ENCODE measurements around the gene CDK19. TPM values are rescaled to one million over a fixed set of nuclear protein-coding genes. Genes with fewer than 3 reads are reported as not detected.

The CDK19 gene
- total and polyA plus RNA-seq, 2 experiments from 2014 or later: 3.3 to 11.2 TPM

DNA sequence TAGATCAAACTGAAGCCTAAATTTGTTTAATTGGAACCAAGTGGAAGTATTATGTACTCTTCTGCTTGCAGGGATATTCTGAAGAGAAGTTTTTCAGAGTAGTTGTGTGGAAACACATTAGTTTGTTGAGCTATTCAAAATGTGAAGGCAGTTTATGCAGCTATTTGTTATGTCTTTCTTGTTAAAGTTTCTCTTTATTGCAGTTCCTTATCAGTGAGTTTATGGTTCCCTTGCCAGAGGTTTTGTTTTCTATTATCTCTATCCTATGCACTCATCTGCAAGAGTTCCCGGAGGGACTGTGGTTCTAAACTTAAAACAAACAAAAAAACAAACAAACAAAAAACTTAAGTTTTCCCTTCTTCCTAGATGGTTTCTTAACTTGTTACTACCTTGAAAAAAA is 195.2 kb downstream of the CDK19 start:
- no peak for DNase-seq
- no peaks in the 10 kb centered on the region for H3K27me3 ChIP-seq (replicated peaks; ENCODE audit: insufficient read depth)
- H3K4me3 ChIP-seq: no peak overlapping the region
- H3K9me3 ChIP-seq (ENCODE audit: low read depth): no peaks in the 10 kb centered on the region
- peaks cover 13% of the 10 kb centered on the region; the same call in 1 of the 2 replicates for H3K36me3 ChIP-seq (ENCODE audit: low read depth)
- no peak overlapping the region for H3K27ac ChIP-seq
- no peak overlapping the region for H3K4me2 ChIP-seq (ENCODE audit: unreplicated experiment)
- TF ChIP-seq EZH2phosphoT487 (IDR thresholded peaks at IDR 0.05; ENCODE audit: insufficient read depth, low read depth): no peak
- TF ChIP-seq EZH2 (IDR thresholded peaks at IDR 0.05; ENCODE audit: insufficient read depth, poor library complexity, severe bottlenecking): no peak
- WGBS, 2 experiments (ENCODE audit: low coverage in 1 of 2, low lambda C conversion rate in 2 of 2, missing lambda C conversion rate in 2 of 2): 96 to 97% methylated on average over 1 of the region's 1 CpG
- no peaks in the 10 kb centered on the region for H3K4me1 ChIP-seq (ENCODE audit: insufficient read depth)
- no peaks in the 10 kb centered on the region for H3F3A ChIP-seq (ENCODE audit: insufficient read depth)
- H3K9me2 ChIP-seq (ENCODE audit: insufficient read depth): no peaks in the 10 kb centered on the region
- H3K79me2 ChIP-seq (ENCODE audit: insufficient read depth): no peaks in the 10 kb centered on the region
- in situ Hi-C loops (cut with MboI): no loop called here
- no peak overlapping the region for H3K9ac ChIP-seq
- no peak overlapping the region for H2AFZ ChIP-seq
- no peaks in the 10 kb centered on the region for H4K20me1 ChIP-seq (ENCODE audit: insufficient read depth)

DNA sequence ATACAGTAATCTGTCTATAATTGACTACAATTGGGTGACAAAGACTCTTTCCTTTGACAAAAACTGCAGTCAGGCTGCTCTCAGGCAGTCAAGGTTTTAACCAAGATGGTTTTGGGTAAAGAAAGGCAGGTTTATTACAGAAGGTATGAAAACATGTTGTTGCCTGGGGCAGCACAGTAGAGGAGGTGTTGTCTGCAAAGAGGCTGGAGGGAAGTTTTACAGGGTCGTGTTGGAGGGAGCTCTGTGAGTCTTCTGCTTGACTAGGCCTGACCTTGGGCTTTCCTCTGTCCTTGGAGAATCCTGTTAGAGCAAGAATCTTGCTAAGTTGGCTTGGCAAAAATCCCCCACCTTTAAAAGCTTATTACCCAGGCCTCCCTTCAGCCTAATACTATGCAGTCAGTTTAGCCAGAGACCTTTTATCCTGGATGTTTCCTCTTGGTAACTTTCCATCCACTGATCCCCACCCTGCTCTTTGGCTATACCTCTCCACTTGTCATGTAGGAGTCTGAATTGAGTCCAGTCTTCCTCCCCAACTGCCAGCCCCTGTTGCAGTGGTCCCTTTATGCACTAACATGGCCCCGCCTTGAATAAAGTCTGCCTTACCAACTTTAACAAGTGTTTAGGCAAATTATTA is 195.9 kb downstream of the CDK19 start:
- Histone ChIP-seq H3K4me2 (ENCODE audit: unreplicated experiment) (no peak overlapping the region), H3K27ac (no peak overlapping the region), H3K4me1 (ENCODE audit: insufficient read depth) (no peaks in the 10 kb centered on the region), H3K9ac (no peak overlapping the region), H3K36me3 (ENCODE audit: low read depth) (peaks cover 16% of the 10 kb centered on the region; the same call in 1 of the 2 replicates), H3K9me2 (ENCODE audit: insufficient read depth) (no peaks in the 10 kb centered on the region), H3K27me3 (replicated peaks; ENCODE audit: insufficient read depth) (no peaks in the 10 kb centered on the region), H3F3A (ENCODE audit: insufficient read depth) (no peaks in the 10 kb centered on the region), H3K4me3 (no peak overlapping the region), H4K20me1 (ENCODE audit: insufficient read depth) (no peaks in the 10 kb centered on the region), H3K79me2 (ENCODE audit: insufficient read depth) (no peaks in the 10 kb centered on the region), H2AFZ (no peak overlapping the region), H3K9me3 (ENCODE audit: low read depth) (no peaks in the 10 kb centered on the region)
- WGBS, 2 experiments (ENCODE audit: low coverage in 1 of 2, low lambda C conversion rate in 2 of 2, missing lambda C conversion rate in 2 of 2): 74 to 75% methylated on average over 2 of the region's 2 CpGs
- no peak for TF ChIP-seq EZH2 (IDR thresholded peaks at IDR 0.05; ENCODE audit: insufficient read depth, poor library complexity, severe bottlenecking)
- TF ChIP-seq EZH2phosphoT487 (IDR thresholded peaks at IDR 0.05; ENCODE audit: insufficient read depth, low read depth): no peak
- in situ Hi-C loops (cut with MboI): no loop called here
- no peak for DNase-seq

DNA sequence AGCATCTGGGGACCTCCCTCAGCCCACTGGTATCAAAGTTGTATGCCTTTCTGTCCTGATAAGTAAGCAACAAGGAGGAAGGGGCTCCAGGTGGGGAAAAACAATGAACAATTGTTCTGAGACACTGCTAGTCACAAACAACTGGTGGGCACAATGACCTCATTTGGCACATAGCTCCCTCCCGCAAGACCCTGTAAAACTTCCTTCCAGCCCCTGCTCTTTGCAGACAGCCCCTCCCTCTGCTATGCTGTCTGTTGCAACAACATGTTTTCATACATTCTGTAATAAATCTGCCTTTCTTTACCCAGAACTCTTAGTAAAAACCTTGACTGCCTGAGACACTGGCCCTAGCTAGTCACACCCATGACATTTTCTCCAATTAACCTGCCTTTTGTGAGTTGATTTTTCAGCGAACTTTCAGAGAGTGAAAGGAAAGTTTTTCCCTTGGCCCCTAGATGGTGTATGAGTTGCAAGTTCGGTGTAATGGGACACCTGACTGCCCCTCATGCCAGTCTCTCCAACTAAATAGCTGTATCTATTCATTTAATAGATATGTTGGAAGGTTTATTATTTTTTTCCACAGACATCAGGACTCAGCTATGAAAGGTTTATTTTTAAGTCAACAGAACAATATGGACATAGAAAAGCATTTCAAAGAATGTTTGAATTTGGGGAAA is 196.5 kb downstream of the CDK19 start:
- no peak overlapping the region for H3K4me3 ChIP-seq
- no peak for TF ChIP-seq EZH2 (IDR thresholded peaks at IDR 0.05; ENCODE audit: insufficient read depth, poor library complexity, severe bottlenecking)
- TF ChIP-seq EZH2phosphoT487 (IDR thresholded peaks at IDR 0.05; ENCODE audit: insufficient read depth, low read depth): no peak
- no peaks in the 10 kb centered on the region for H4K20me1 ChIP-seq (ENCODE audit: insufficient read depth)
- DNase-seq: no peak
- no peak overlapping the region for H3K27ac ChIP-seq
- no peak overlapping the region for H2AFZ ChIP-seq
- no peak overlapping the region for H3K9ac ChIP-seq
- H3K4me1 ChIP-seq (ENCODE audit: insufficient read depth): no peaks in the 10 kb centered on the region
- H3K36me3 ChIP-seq (ENCODE audit: low read depth): peaks cover 20% of the 10 kb centered on the region; the same call in 1 of the 2 replicates
- H3F3A ChIP-seq (ENCODE audit: insufficient read depth): no peaks in the 10 kb centered on the region
- no peaks in the 10 kb centered on the region for H3K9me3 ChIP-seq (ENCODE audit: low read depth)
- 82 to 88% methylated on average over 3 of the region's 3 CpGs for WGBS, 2 experiments (ENCODE audit: low coverage in 1 of 2, low lambda C conversion rate in 2 of 2, missing lambda C conversion rate in 2 of 2)
- H3K79me2 ChIP-seq (ENCODE audit: insufficient read depth): no peaks in the 10 kb centered on the region
- H3K9me2 ChIP-seq (ENCODE audit: insufficient read depth): no peaks in the 10 kb centered on the region
- in situ Hi-C loops (cut with MboI): no loop called here
- H3K27me3 ChIP-seq (replicated peaks; ENCODE audit: insufficient read depth): no peaks in the 10 kb centered on the region
- H3K4me2 ChIP-seq (ENCODE audit: unreplicated experiment): no peak overlapping the region

DNA sequence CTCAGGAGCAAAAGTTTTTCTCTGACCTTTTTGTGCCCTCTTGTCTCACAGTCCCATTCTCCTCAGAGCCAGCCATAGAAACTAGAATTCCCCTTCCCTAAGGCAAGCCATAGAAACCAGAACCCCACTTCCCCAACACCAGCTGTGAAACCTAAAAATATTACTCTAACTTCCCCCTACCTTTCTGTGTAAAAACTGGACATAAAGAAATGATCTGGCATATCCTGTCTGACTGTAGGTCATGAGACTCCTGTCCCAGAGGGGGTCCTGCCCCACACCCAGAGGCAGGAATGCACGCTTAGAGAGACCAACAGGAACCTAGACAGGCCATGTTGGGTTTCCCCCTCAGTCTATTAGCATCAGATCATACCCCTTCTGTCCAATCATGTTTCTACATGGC is 198.2 kb downstream of the CDK19 start:
- Histone ChIP-seq H3K4me1 (ENCODE audit: insufficient read depth) (no peaks in the 10 kb centered on the region), H3F3A (ENCODE audit: insufficient read depth) (no peaks in the 10 kb centered on the region), H4K20me1 (ENCODE audit: insufficient read depth) (no peaks in the 10 kb centered on the region), H3K27ac (no peak overlapping the region), H3K9me2 (ENCODE audit: insufficient read depth) (no peaks in the 10 kb centered on the region), H3K4me2 (ENCODE audit: unreplicated experiment) (no peak overlapping the region), H3K9me3 (ENCODE audit: low read depth) (no peaks in the 10 kb centered on the region), H2AFZ (no peak overlapping the region), H3K9ac (no peak overlapping the region), H3K36me3 (ENCODE audit: low read depth) (peaks cover 9% of the 10 kb centered on the region; the same call in 1 of the 2 replicates), H3K4me3 (no peak overlapping the region), H3K27me3 (replicated peaks; ENCODE audit: insufficient read depth) (no peaks in the 10 kb centered on the region), H3K79me2 (ENCODE audit: insufficient read depth) (no peaks in the 10 kb centered on the region)
- no peak for TF ChIP-seq EZH2 (IDR thresholded peaks at IDR 0.05; ENCODE audit: insufficient read depth, poor library complexity, severe bottlenecking)
- TF ChIP-seq EZH2phosphoT487 (IDR thresholded peaks at IDR 0.05; ENCODE audit: insufficient read depth, low read depth): no peak
- no peak for DNase-seq
- 100% methylated on average over 1 of the region's 1 CpG for WGBS, 2 experiments (ENCODE audit: low coverage in 1 of 2, low lambda C conversion rate in 2 of 2, missing lambda C conversion rate in 2 of 2)
- in situ Hi-C loops (cut with MboI): no loop called here

Measured in GM23248 (cell line).